ENCODE results near the gene TRPM2. TPM values are rescaled to one million over a fixed set of nuclear protein-coding genes. Genes with fewer than 3 reads are reported as not detected.

TRPM2 gene
- total RNA-seq (1 to 10 TPM; 1.0 to 1.7 (median 1.4) TPM), polyA plus RNA-seq (0.61 TPM)
- long read RNA-seq, donor 1, partial matches to known transcripts: 1 of 1 reads
- long read RNA-seq, donor 1, other reads (novel, unspliced or antisense): 0 of 1 reads
- long read RNA-seq, donor 2, partial matches to known transcripts: 1 of 2 reads
- long read RNA-seq, donor 2, other reads (novel, unspliced or antisense): 1 of 2 reads
- long read RNA-seq, donor 3, partial matches to known transcripts: 1 of 1 reads
- long read RNA-seq, donor 3, other reads (novel, unspliced or antisense): 0 of 1 reads
- long read RNA-seq, donor 4, partial matches to known transcripts: 1 of 1 reads
- long read RNA-seq, donor 4, other reads (novel, unspliced or antisense): 0 of 1 reads

- intact Hi-C loops (cut with DNase I): no loop called here
- DNase-seq: peak; percentile 72 to 85 (median 76)
- H3K9me3 ChIP-seq (ENCODE audit: control insufficient read depth, low read length): no peaks in the 10 kb centered on the region
- H3K4me3 ChIP-seq (ENCODE audit: low read length): no peak within 1 kb of the TSS
- peak; percentile 63 to 71 for ATAC-seq
- no peak within 1 kb of the TSS for H3K27ac ChIP-seq (ENCODE audit: low read length)
- H3K4me1 ChIP-seq (ENCODE audit: control insufficient read depth, insufficient read depth, low read length): no peaks in the 10 kb centered on the region
- no peaks in the 10 kb centered on the region for H3K27me3 ChIP-seq (ENCODE audit: control insufficient read depth, insufficient read depth)
- WGBS: 62% methylated on average over 21 of the region's 21 CpGs
Measured at GRCh38 chr21:44353191-44353970, at the start of gene TRPM2. TRPM2 (plus strand) TSS chr21:44353621; CDS start chr21:44353701, 80 bp downstream.

GRCh38 chr21:44304011-44304616, 49.3 kb upstream of the TRPM2 start:
- H3K27ac ChIP-seq (ENCODE audit: low read length): no peak overlapping the region

DNA sequence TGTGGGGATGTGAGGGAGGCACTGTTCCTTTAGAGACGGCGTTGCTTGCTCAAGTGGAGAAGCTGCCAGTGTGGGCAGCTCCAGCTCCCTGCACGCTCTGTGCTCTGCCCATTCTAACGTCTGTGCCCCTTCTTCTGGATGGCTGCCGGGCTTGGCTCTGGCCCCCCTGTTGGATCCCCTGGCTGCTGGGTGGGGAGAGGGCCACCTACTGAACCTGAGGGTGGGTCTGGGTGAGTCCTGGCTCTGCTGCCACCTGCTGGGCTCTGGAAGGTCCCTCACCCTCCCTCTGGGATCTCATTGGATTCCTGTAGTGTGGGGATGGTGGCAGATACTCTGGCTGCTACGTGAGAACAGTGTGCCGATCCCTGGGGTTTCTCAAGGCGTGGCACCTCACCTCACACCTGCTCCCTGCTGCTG, 48.5 kb upstream of the TRPM2 start:
- H3K27ac ChIP-seq (ENCODE audit: low read length): no peak overlapping the region
- ATAC-seq (peak in 1 of 2 donors; percentile 31), DNase-seq (no peak)
- no peak overlapping the region for H3K4me3 ChIP-seq (ENCODE audit: low read length)
- H3K9me3 ChIP-seq (ENCODE audit: control insufficient read depth, low read length): no peaks in the 10 kb centered on the region
- H3K27me3 ChIP-seq (ENCODE audit: control insufficient read depth, insufficient read depth): no peaks in the 10 kb centered on the region
- intact Hi-C loops (cut with DNase I): no loop called here
- WGBS: 46% methylated on average over 8 of the region's 8 CpGs
- peaks cover 3% of the 10 kb centered on the region for H3K4me1 ChIP-seq (ENCODE audit: control insufficient read depth, insufficient read depth, low read length)

More at GRCh38 chr21:44304011-44304616, 49.3 kb upstream of the TRPM2 start:
- 68% methylated on average over 16 of the region's 16 CpGs for WGBS
- Histone ChIP-seq H3K9me3 (ENCODE audit: control insufficient read depth, low read length) (no peaks in the 10 kb centered on the region), H3K27me3 (ENCODE audit: control insufficient read depth, insufficient read depth) (no peaks in the 10 kb centered on the region), H3K4me1 (ENCODE audit: control insufficient read depth, insufficient read depth, low read length) (peaks cover 3% of the 10 kb centered on the region), H3K4me3 (ENCODE audit: low read length) (no peak overlapping the region)
- intact Hi-C loops (cut with DNase I): no loop called here
- ATAC-seq (no peak), DNase-seq (no peak)

DNA sequence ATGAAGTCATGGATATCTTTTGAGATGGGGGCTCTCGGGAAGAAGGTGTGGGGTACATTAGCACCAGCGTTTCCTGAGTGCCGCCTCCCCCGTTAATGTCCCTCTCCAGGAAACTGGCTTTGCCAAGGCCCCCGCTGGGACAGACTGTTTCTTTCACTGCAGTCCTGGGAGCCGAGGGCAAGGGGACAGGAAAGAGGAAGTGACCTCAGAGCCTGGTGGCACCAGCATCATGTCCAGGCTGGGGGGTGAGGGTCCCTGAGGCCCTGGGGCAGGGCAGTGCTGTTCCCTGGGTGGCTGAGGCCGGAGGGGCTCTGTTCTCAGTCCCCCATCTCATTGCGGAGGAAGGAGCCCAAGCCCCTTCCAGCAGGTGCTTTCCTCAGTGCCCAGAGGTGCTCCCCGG, 47.7 kb upstream of the TRPM2 start:
- peaks cover 3% of the 10 kb centered on the region for H3K4me1 ChIP-seq (ENCODE audit: control insufficient read depth, insufficient read depth, low read length)
- no peaks in the 10 kb centered on the region for H3K9me3 ChIP-seq (ENCODE audit: control insufficient read depth, low read length)
- ATAC-seq: no peak
- no peak for DNase-seq
- WGBS: 65% methylated on average over 9 of the region's 9 CpGs
- H3K27ac ChIP-seq (ENCODE audit: low read length): no peak overlapping the region
- no peak overlapping the region for H3K4me3 ChIP-seq (ENCODE audit: low read length)
- intact Hi-C loops (cut with DNase I): no loop called here
- no peaks in the 10 kb centered on the region for H3K27me3 ChIP-seq (ENCODE audit: control insufficient read depth, insufficient read depth)

DNA sequence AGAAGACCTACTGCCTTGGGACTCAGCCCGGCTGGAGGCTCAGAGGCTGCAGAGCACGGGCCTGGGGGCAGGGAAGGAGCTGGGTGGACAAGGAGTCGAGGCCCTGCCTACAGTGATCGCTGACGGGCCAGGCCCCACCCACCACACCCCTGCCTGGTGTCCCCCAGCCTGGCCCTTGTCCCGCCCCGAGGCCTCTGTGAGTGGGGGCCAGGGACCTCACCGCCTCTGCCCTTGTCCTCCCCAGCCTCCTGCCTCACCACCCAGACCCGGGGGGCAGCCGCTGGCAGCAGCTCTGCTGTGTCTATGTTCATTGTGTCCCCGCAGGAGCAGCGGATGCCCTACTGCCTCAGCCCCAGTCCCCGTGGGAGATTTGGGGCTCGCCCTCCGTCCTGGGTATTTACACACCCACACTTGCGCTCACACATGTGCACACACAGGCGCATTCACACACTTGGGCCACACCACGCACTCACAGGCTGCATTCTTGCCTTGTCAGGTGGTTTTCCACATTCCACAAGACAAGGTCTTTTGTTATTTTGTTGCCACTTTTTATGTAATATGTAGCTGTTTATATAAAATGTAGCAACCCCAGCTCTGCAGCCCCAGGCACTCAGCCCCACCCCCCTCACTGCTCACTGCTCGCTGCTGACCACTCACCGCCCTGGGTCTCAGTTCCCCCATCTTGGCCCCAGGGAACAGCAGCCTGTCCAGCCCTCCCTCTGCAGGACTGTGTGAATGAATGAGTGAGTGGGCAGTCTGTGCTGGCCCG, 46.3 kb upstream of the TRPM2 start:
- Histone ChIP-seq H3K4me3 (ENCODE audit: low read length) (no peak overlapping the region), H3K4me1 (ENCODE audit: control insufficient read depth, insufficient read depth, low read length) (no peaks in the 10 kb centered on the region), H3K27ac (ENCODE audit: low read length) (no peak overlapping the region), H3K9me3 (ENCODE audit: control insufficient read depth, low read length) (no peaks in the 10 kb centered on the region), H3K27me3 (ENCODE audit: control insufficient read depth, insufficient read depth) (no peaks in the 10 kb centered on the region)
- intact Hi-C loops (cut with DNase I): no loop called here
- no peak for ATAC-seq
- DNase-seq: no peak
- WGBS: 79% methylated on average over 21 of the region's 21 CpGs

DNA sequence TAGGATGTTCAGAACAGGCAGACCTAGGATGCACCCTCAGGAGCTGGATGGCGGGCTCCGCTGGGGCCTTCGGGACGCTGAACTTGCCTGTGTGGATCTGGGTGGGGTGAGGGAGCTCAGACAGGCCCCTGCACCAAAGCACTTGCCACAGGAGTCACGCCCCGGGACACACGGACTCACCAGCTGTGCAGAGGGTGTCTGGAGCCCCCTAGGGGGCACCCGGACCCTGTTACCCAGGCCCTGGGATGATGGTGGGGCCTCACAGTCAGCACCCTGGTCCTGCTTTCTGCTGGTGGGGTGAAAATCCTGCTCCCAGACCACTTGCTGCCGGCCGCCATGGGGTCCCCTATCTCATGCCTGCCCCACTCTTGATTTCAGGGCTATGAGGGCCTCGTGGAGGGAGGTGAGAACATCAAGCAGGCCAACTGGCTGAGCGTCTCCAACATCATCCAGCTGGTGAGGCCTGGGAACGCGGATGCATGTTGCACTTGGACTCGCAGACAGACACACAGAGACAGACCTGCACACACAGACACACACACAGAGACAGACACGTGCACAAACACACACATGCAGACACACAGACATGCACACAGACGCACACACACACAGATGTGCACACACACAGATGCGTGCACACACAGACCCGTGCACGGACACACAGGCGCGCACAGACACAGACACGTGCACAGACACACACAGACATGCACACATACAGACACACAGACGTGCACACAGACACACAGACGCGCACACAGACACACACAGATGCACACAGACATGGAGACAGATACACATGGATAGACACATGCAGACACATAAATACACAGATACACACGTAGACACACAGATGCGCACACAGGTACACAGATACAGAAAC, 42.6 kb upstream of the TRPM2 start:
- H3K27ac ChIP-seq (ENCODE audit: low read length): no peak overlapping the region
- no peak overlapping the region for H3K4me3 ChIP-seq (ENCODE audit: low read length)
- intact Hi-C loops (cut with DNase I): no loop called here
- H3K27me3 ChIP-seq (ENCODE audit: control insufficient read depth, insufficient read depth): no peaks in the 10 kb centered on the region
- WGBS: 91% methylated on average over 28 of the region's 28 CpGs
- no peaks in the 10 kb centered on the region for H3K4me1 ChIP-seq (ENCODE audit: control insufficient read depth, insufficient read depth, low read length)
- ATAC-seq (no peak), DNase-seq (no peak)
- no peaks in the 10 kb centered on the region for H3K9me3 ChIP-seq (ENCODE audit: control insufficient read depth, low read length)

GRCh38 chr21:44312089-44312488, 41.3 kb upstream of the TRPM2 start:
- Histone ChIP-seq H3K9me3 (ENCODE audit: control insufficient read depth, low read length) (no peaks in the 10 kb centered on the region), H3K27ac (ENCODE audit: low read length) (no peak overlapping the region), H3K27me3 (ENCODE audit: control insufficient read depth, insufficient read depth) (no peaks in the 10 kb centered on the region), H3K4me1 (ENCODE audit: control insufficient read depth, insufficient read depth, low read length) (no peaks in the 10 kb centered on the region), H3K4me3 (ENCODE audit: low read length) (no peak overlapping the region)
- no peak for DNase-seq
- WGBS: 94% methylated on average over 22 of the region's 22 CpGs
- no peak for ATAC-seq
- intact Hi-C loops (cut with DNase I): no loop called here

- ATAC-seq (no peak), DNase-seq (no peak)
- WGBS: 95% methylated on average over 19 of the region's 19 CpGs
- no peaks in the 10 kb centered on the region for H3K9me3 ChIP-seq (ENCODE audit: control insufficient read depth, low read length)
- H3K4me1 ChIP-seq (ENCODE audit: control insufficient read depth, insufficient read depth, low read length): no peaks in the 10 kb centered on the region
- no peaks in the 10 kb centered on the region for H3K27me3 ChIP-seq (ENCODE audit: control insufficient read depth, insufficient read depth)
- H3K27ac ChIP-seq (ENCODE audit: low read length): no peak overlapping the region
- intact Hi-C loops (cut with DNase I): no loop called here
- no peak overlapping the region for H3K4me3 ChIP-seq (ENCODE audit: low read length)
Measured at GRCh38 chr21:44312716-44313115, 40.7 kb upstream of the TRPM2 start.

- ATAC-seq (no peak), DNase-seq (no peak)
- no peaks in the 10 kb centered on the region for H3K4me1 ChIP-seq (ENCODE audit: control insufficient read depth, insufficient read depth, low read length)
- no peak overlapping the region for H3K27ac ChIP-seq (ENCODE audit: low read length)
- intact Hi-C loops (cut with DNase I): no loop called here
- H3K27me3 ChIP-seq (ENCODE audit: control insufficient read depth, insufficient read depth): no peaks in the 10 kb centered on the region
- WGBS: 94% methylated on average over 13 of the region's 13 CpGs
- H3K9me3 ChIP-seq (ENCODE audit: control insufficient read depth, low read length): no peaks in the 10 kb centered on the region
- H3K4me3 ChIP-seq (ENCODE audit: low read length): no peak overlapping the region
Measured at GRCh38 chr21:44313451-44313850, 40.0 kb upstream of the TRPM2 start.

DNA sequence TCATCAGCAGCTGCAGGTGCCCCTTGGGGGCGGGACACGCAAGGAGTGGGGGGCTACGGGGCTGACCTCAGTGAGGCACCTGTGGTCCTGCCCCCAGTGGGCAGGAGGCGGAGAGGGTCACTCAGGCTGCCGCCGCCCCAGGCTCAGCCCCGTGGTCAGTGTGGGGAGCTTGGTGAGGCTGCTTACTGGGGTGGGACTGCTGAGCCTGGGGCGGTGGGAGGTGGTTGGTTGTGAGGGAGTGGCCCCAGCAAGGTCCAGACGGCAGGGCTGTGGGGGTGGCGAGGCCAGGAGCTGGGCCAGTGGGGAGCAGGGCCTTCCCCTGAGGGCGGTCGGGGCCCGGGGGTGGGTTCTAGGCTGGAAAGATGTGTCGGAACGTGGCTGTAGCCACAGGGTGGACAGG, 39.3 kb upstream of the TRPM2 start:
- no peak overlapping the region for H3K27ac ChIP-seq (ENCODE audit: low read length)
- no peak for ATAC-seq
- H3K4me3 ChIP-seq (ENCODE audit: low read length): no peak overlapping the region
- DNase-seq: no peak
- H3K4me1 ChIP-seq (ENCODE audit: control insufficient read depth, insufficient read depth, low read length): no peaks in the 10 kb centered on the region
- intact Hi-C loops (cut with DNase I): no loop called here
- H3K9me3 ChIP-seq (ENCODE audit: control insufficient read depth, low read length): no peaks in the 10 kb centered on the region
- H3K27me3 ChIP-seq (ENCODE audit: control insufficient read depth, insufficient read depth): no peaks in the 10 kb centered on the region
- WGBS: 88% methylated on average over 15 of the region's 15 CpGs

Data from right cardiac atrium (tissue), 5 donors.